ENCODE measurements around the gene PSMC5.

GRCh38 chr17:63835167-63835720 lies 8.0 kb downstream of the PSMC5 start:
- TF ChIP-seq CTCF (IDR thresholded peaks at IDR 0.05) (peak in 1 of 4 experiments; percentile 4), POLR2A (IDR thresholded peaks at IDR 0.05) (no peak), EP300 (IDR thresholded peaks at IDR 0.05) (no peak), POLR2AphosphoS5 (IDR thresholded peaks at IDR 0.05) (no peak)

Measured in sigmoid colon (tissue), 4 donors.